HepG2 (cell line): ENCODE measurements around the gene NT5DC2.

ENCODE experiments used
- CTCF ChIP-seq: sonication (generic); formaldehyde crosslinking; IDR thresholded peaks from 2 replicates; pipeline ENCODE4 v1.5.0; 2020; ENCODE audit warnings: mild to moderate bottlenecking, missing genetic modification reagents, moderate library complexity
- EP300 ChIP-seq, 3 experiments: sonication (generic) in 1 of 3; formaldehyde crosslinking in 1 of 3; IDR thresholded peaks; 2 replicates each; pipeline versions ENCODE4 v1.5.1 to v1.6.1; 2011 to 2020; ENCODE audit warnings: low read depth in 2 of 3, low read length in 2 of 3, borderline replicate concordance in 1 of 3, improper control_type of control experiment in 1 of 3, mild to moderate bottlenecking in 1 of 3, missing genetic modification reagents in 1 of 3, moderate library complexity in 1 of 3
- MXI1 ChIP-seq: IDR thresholded peaks from 3 replicates; pipeline ENCODE4 v1.6.1; 2012; ENCODE audit warnings: low read depth, low read length, inconsistent platforms, borderline replicate concordance
- NCOA1 ChIP-seq: sonication (generic); formaldehyde crosslinking; IDR thresholded peaks from 2 replicates; pipeline ENCODE4 v1.9.0; 2021; ENCODE audit warnings: missing genetic modification reagents
- TAF1 ChIP-seq: sonication (generic); formaldehyde crosslinking; IDR thresholded peaks from 2 replicates; pipeline ENCODE4 v1.4.0; 2020; ENCODE audit warnings: missing genetic modification reagents
- TMF1 ChIP-seq: sonication (generic); formaldehyde crosslinking; IDR thresholded peaks from 2 replicates; pipeline ENCODE4 v1.8.1; 2022; ENCODE audit warnings: low read depth, missing genetic modification reagents
- ZBTB34 ChIP-seq: sonication (generic); formaldehyde crosslinking; IDR thresholded peaks from 2 replicates; pipeline ENCODE4 v1.8.0; 2022; ENCODE audit warnings: mild to moderate bottlenecking, missing genetic modification reagents
- ZNF18 ChIP-seq: sonication (generic); formaldehyde crosslinking; IDR thresholded peaks from 2 replicates; pipeline ENCODE4 v1.8.0; 2022; ENCODE audit warnings: mild to moderate bottlenecking, missing genetic modification reagents; ENCODE audit not compliant: insufficient replicate concordance
- ZNF746 ChIP-seq: sonication (generic); formaldehyde crosslinking; IDR thresholded peaks from 2 replicates; pipeline ENCODE4 v1.8.0; 2022; ENCODE audit warnings: mild to moderate bottlenecking, missing genetic modification reagents
- TF ChIP-seq, protein P1 (sequence below), 2 experiments: sonication (generic) in 1 of 2; formaldehyde crosslinking in 1 of 2; IDR thresholded peaks; 2 replicates each; pipeline versions ENCODE4 v1.6.1 to v1.9.0; 2014 to 2022; ENCODE audit warnings: antibody characterized with exemption in 1 of 2, borderline replicate concordance in 1 of 2, inconsistent platforms in 1 of 2, low read depth in 1 of 2, missing genetic modification reagents in 1 of 2
- TF ChIP-seq, protein P2 (sequence below): sonication (generic); formaldehyde crosslinking; IDR thresholded peaks from 2 replicates; pipeline ENCODE4 v1.9.0; 2021; ENCODE audit warnings: missing genetic modification reagents, mild to moderate bottlenecking, borderline replicate concordance

GRCh38 chr3:52504977-52505376 lies 28.7 kb downstream of the NT5DC2 start:
- TF ChIP-seq, protein P1, sequence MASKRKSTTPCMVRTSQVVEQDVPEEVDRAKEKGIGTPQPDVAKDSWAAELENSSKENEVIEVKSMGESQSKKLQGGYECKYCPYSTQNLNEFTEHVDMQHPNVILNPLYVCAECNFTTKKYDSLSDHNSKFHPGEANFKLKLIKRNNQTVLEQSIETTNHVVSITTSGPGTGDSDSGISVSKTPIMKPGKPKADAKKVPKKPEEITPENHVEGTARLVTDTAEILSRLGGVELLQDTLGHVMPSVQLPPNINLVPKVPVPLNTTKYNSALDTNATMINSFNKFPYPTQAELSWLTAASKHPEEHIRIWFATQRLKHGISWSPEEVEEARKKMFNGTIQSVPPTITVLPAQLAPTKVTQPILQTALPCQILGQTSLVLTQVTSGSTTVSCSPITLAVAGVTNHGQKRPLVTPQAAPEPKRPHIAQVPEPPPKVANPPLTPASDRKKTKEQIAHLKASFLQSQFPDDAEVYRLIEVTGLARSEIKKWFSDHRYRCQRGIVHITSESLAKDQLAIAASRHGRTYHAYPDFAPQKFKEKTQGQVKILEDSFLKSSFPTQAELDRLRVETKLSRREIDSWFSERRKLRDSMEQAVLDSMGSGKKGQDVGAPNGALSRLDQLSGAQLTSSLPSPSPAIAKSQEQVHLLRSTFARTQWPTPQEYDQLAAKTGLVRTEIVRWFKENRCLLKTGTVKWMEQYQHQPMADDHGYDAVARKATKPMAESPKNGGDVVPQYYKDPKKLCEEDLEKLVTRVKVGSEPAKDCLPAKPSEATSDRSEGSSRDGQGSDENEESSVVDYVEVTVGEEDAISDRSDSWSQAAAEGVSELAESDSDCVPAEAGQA (IDR thresholded peaks at IDR 0.05; ENCODE audit: low read depth) = no peak
- TF ChIP-seq, protein P1 (CRISPR knock-in tag; IDR thresholded peaks at IDR 0.05; ENCODE audit: borderline replicate concordance) = no peak
- TF ChIP-seq CTCF (no peak), MXI1 (no peak), ZNF18 (no peak), ZBTB34 (CRISPR knock-in tag) (no peak), TAF1 (no peak), NCOA1 (no peak), EP300 (IDR thresholded peaks at IDR 0.05; ENCODE audit: low read depth in 2 of 2, low read length in 2 of 2) (no peak), EP300 (CRISPR knock-in tag; IDR thresholded peaks at IDR 0.05; ENCODE audit: borderline replicate concordance) (no peak), ZNF746 (CRISPR knock-in tag) (no peak), TMF1 (CRISPR knock-in tag) (no peak)
- TF ChIP-seq, protein P2, sequence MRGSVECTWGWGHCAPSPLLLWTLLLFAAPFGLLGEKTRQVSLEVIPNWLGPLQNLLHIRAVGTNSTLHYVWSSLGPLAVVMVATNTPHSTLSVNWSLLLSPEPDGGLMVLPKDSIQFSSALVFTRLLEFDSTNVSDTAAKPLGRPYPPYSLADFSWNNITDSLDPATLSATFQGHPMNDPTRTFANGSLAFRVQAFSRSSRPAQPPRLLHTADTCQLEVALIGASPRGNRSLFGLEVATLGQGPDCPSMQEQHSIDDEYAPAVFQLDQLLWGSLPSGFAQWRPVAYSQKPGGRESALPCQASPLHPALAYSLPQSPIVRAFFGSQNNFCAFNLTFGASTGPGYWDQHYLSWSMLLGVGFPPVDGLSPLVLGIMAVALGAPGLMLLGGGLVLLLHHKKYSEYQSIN (CRISPR knock-in tag) = no peak
